Measurements from ENCODE around the gene ATP2C2. TPM values are rescaled to one million over a fixed set of nuclear protein-coding genes. Genes with fewer than 3 reads are reported as not detected.
"Not testable (repeated sequence)": the region's sequence is repeated elsewhere in the genome, so short reads cannot be mapped to it uniquely, and the experiment has no call there.

ATP2C2 gene
- polyA plus RNA-seq, 4 donors: 4.0 to 45.7 (median 15.6) TPM

GRCh38 chr16:84337236-84337635 is 31.1 kb upstream of the ATP2C2 start:
- peaks cover 0 to 11% of the 10 kb centered on the region in 2 donors for H3K9me3 ChIP-seq (ENCODE audit: control insufficient read depth in 2 of 2, insufficient read depth in 1 of 2, low read depth in 1 of 2, low read length in 1 of 2)
- not testable (repeated sequence) for H3K4me3 ChIP-seq (ENCODE audit: low read depth in 1 of 3, low read length in 3 of 3); FAIRE-seq; H3K4me1 ChIP-seq (ENCODE audit: control insufficient read depth in 3 of 3, insufficient read depth in 2 of 3, low read depth in 1 of 3, low read length in 2 of 3); DNase-seq; H3K36me3 ChIP-seq (ENCODE audit: control insufficient read depth in 3 of 3, insufficient read depth in 2 of 3, low read depth in 1 of 3, low read length in 3 of 3); H3K27me3 ChIP-seq (ENCODE audit: control insufficient read depth in 3 of 3, insufficient read depth in 3 of 3, low read length in 3 of 3); H3K27ac ChIP-seq (ENCODE audit: low read depth in 1 of 3, low read length in 2 of 3)

- H3K27ac ChIP-seq (ENCODE audit: low read depth in 1 of 3, low read length in 2 of 3): no peak overlapping the region
- no peaks in the 10 kb centered on the region for H3K36me3 ChIP-seq (ENCODE audit: control insufficient read depth in 3 of 3, insufficient read depth in 2 of 3, low read depth in 1 of 3, low read length in 3 of 3)
- no peak for FAIRE-seq
- H3K9me3 ChIP-seq (ENCODE audit: control insufficient read depth in 2 of 2, insufficient read depth in 1 of 2, low read depth in 1 of 2, low read length in 1 of 2): peaks cover 0 to 11% of the 10 kb centered on the region in 2 donors
- peaks cover 0 to 8% (median 4%) of the 10 kb centered on the region in 3 donors for H3K4me1 ChIP-seq (ENCODE audit: control insufficient read depth in 3 of 3, insufficient read depth in 2 of 3, low read depth in 1 of 3, low read length in 2 of 3)
- no peaks in the 10 kb centered on the region for H3K27me3 ChIP-seq (ENCODE audit: control insufficient read depth in 3 of 3, insufficient read depth in 3 of 3, low read length in 3 of 3)
- no peak overlapping the region for H3K4me3 ChIP-seq (ENCODE audit: low read depth in 1 of 3, low read length in 3 of 3)
- WGBS, 3 donors: 51 to 69% (median 55%) methylated on average over 4 to 5 of the region's 5 CpGs
- no peak for DNase-seq
Observed at GRCh38 chr16:84339311-84339710, 29.0 kb upstream of the ATP2C2 start.

- WGBS, 3 donors: 80 to 86% (median 85%) methylated on average over 9 of the region's 9 CpGs
- no peak for DNase-seq
Observed at GRCh38 chr16:84339766-84340165, 28.6 kb upstream of the ATP2C2 start.

GRCh38 chr16:84340325-84341040 is 27.9 kb upstream of the ATP2C2 start:
- Histone ChIP-seq H3K27me3 (ENCODE audit: control insufficient read depth in 3 of 3, insufficient read depth in 3 of 3, low read length in 3 of 3) (no peaks in the 10 kb centered on the region), H3K36me3 (ENCODE audit: control insufficient read depth in 3 of 3, insufficient read depth in 2 of 3, low read depth in 1 of 3, low read length in 3 of 3) (no peaks in the 10 kb centered on the region), H3K4me3 (ENCODE audit: low read depth in 1 of 3, low read length in 3 of 3) (no peak overlapping the region), H3K9me3 (ENCODE audit: control insufficient read depth in 2 of 2, insufficient read depth in 1 of 2, low read depth in 1 of 2, low read length in 1 of 2) (peaks cover 0 to 9% of the 10 kb centered on the region in 2 donors), H3K4me1 (ENCODE audit: control insufficient read depth in 3 of 3, insufficient read depth in 2 of 3, low read depth in 1 of 3, low read length in 2 of 3) (peaks cover 0 to 8% (median 4%) of the 10 kb centered on the region in 3 donors), H3K27ac (ENCODE audit: low read depth in 1 of 3, low read length in 2 of 3) (peak overlapping the region in 1 of 3 donors; percentile 14)
- 44 to 68% (median 54%) methylated on average over 17 to 18 of the region's 18 CpGs for WGBS, 3 donors
- DNase-seq (peak; percentile 79 to 84), FAIRE-seq (no peak)

More at GRCh38 chr16:84339766-84340165, 28.6 kb upstream of the ATP2C2 start:
- H3K4me3 ChIP-seq (ENCODE audit: low read depth in 1 of 3, low read length in 3 of 3): no peak overlapping the region
- no peak for FAIRE-seq
- H3K36me3 ChIP-seq (ENCODE audit: control insufficient read depth in 3 of 3, insufficient read depth in 2 of 3, low read depth in 1 of 3, low read length in 3 of 3): no peaks in the 10 kb centered on the region
- no peaks in the 10 kb centered on the region for H3K27me3 ChIP-seq (ENCODE audit: control insufficient read depth in 3 of 3, insufficient read depth in 3 of 3, low read length in 3 of 3)
- peaks cover 0 to 10% of the 10 kb centered on the region in 2 donors for H3K9me3 ChIP-seq (ENCODE audit: control insufficient read depth in 2 of 2, insufficient read depth in 1 of 2, low read depth in 1 of 2, low read length in 1 of 2)
- H3K4me1 ChIP-seq (ENCODE audit: control insufficient read depth in 3 of 3, insufficient read depth in 2 of 3, low read depth in 1 of 3, low read length in 2 of 3): peaks cover 0 to 8% (median 4%) of the 10 kb centered on the region in 3 donors
- H3K27ac ChIP-seq (ENCODE audit: low read depth in 1 of 3, low read length in 2 of 3): no peak overlapping the region

- Histone ChIP-seq H3K27ac (ENCODE audit: low read depth in 1 of 3, low read length in 2 of 3) (peak overlapping the region in 1 of 3 donors; percentile 41), H3K9me3 (ENCODE audit: control insufficient read depth in 2 of 2, insufficient read depth in 1 of 2, low read depth in 1 of 2, low read length in 1 of 2) (peaks cover 0 to 3% of the 10 kb centered on the region in 2 donors)
- WGBS, 3 donors: 33 to 73% (median 57%) methylated on average over 24 of the region's 24 CpGs
Observed at GRCh38 chr16:84341528-84342295, 26.6 kb upstream of the ATP2C2 start.

GRCh38 chr16:84343800-84344199 is 24.5 kb upstream of the ATP2C2 start:
- not testable (repeated sequence) for H3K36me3 ChIP-seq (ENCODE audit: control insufficient read depth in 3 of 3, insufficient read depth in 2 of 3, low read depth in 1 of 3, low read length in 3 of 3); H3K4me3 ChIP-seq (ENCODE audit: low read depth in 1 of 3, low read length in 3 of 3); H3K27ac ChIP-seq (ENCODE audit: low read depth in 1 of 3, low read length in 2 of 3); FAIRE-seq; H3K9me3 ChIP-seq (ENCODE audit: control insufficient read depth in 2 of 2, insufficient read depth in 1 of 2, low read depth in 1 of 2, low read length in 1 of 2); H3K27me3 ChIP-seq (ENCODE audit: control insufficient read depth in 3 of 3, insufficient read depth in 3 of 3, low read length in 3 of 3); H3K4me1 ChIP-seq (ENCODE audit: control insufficient read depth in 3 of 3, insufficient read depth in 2 of 3, low read depth in 1 of 3, low read length in 2 of 3); DNase-seq
- 86 to 93% (median 92%) methylated on average over 10 of the region's 10 CpGs for WGBS, 3 donors

More at GRCh38 chr16:84341528-84342295, 26.6 kb upstream of the ATP2C2 start:
- FAIRE-seq: no peak
- Histone ChIP-seq H3K36me3 (ENCODE audit: control insufficient read depth in 3 of 3, insufficient read depth in 2 of 3, low read depth in 1 of 3, low read length in 3 of 3) (no peaks in the 10 kb centered on the region), H3K4me3 (ENCODE audit: low read depth in 1 of 3, low read length in 3 of 3) (no peak overlapping the region), H3K27me3 (ENCODE audit: control insufficient read depth in 3 of 3, insufficient read depth in 3 of 3, low read length in 3 of 3) (no peaks in the 10 kb centered on the region), H3K4me1 (ENCODE audit: control insufficient read depth in 3 of 3, insufficient read depth in 2 of 3, low read depth in 1 of 3, low read length in 2 of 3) (peaks cover 0 to 8% (median 4%) of the 10 kb centered on the region in 3 donors)
- peak; percentile 63 to 85 for DNase-seq

GRCh38 chr16:84344781-84345180 is 23.6 kb upstream of the ATP2C2 start:
- no peak overlapping the region for H3K27ac ChIP-seq (ENCODE audit: low read depth in 1 of 3, low read length in 2 of 3)
- 82 to 86% (median 85%) methylated on average over 8 of the region's 8 CpGs for WGBS, 3 donors

GRCh38 chr16:84347161-84347560 is 21.2 kb upstream of the ATP2C2 start:
- no peaks in the 10 kb centered on the region for H3K27me3 ChIP-seq (ENCODE audit: control insufficient read depth in 3 of 3, insufficient read depth in 3 of 3, low read length in 3 of 3)
- FAIRE-seq: no peak
- whole genome bisulfite sequencing, 3 donors: 72 to 85% (median 83%) methylated on average over 9 of the region's 9 CpGs

More at GRCh38 chr16:84344781-84345180, 23.6 kb upstream of the ATP2C2 start:
- Histone ChIP-seq H3K4me1 (ENCODE audit: control insufficient read depth in 3 of 3, insufficient read depth in 2 of 3, low read depth in 1 of 3, low read length in 2 of 3) (peaks cover 0 to 11% (median 4%) of the 10 kb centered on the region in 3 donors), H3K9me3 (ENCODE audit: control insufficient read depth in 2 of 2, insufficient read depth in 1 of 2, low read depth in 1 of 2, low read length in 1 of 2) (no peaks in the 10 kb centered on the region), H3K4me3 (ENCODE audit: low read depth in 1 of 3, low read length in 3 of 3) (no peak overlapping the region), H3K36me3 (ENCODE audit: control insufficient read depth in 3 of 3, insufficient read depth in 2 of 3, low read depth in 1 of 3, low read length in 3 of 3) (no peaks in the 10 kb centered on the region), H3K27me3 (ENCODE audit: control insufficient read depth in 3 of 3, insufficient read depth in 3 of 3, low read length in 3 of 3) (no peaks in the 10 kb centered on the region)
- FAIRE-seq: no peak
- no peak for DNase-seq

More at GRCh38 chr16:84347161-84347560, 21.2 kb upstream of the ATP2C2 start:
- Histone ChIP-seq H3K36me3 (ENCODE audit: control insufficient read depth in 3 of 3, insufficient read depth in 2 of 3, low read depth in 1 of 3, low read length in 3 of 3) (no peaks in the 10 kb centered on the region), H3K27ac (ENCODE audit: low read depth in 1 of 3, low read length in 2 of 3) (no peak overlapping the region), H3K4me1 (ENCODE audit: control insufficient read depth in 3 of 3, insufficient read depth in 2 of 3, low read depth in 1 of 3, low read length in 2 of 3) (peaks cover 0 to 10% (median 0%) of the 10 kb centered on the region in 3 donors), H3K4me3 (ENCODE audit: low read depth in 1 of 3, low read length in 3 of 3) (no peak overlapping the region), H3K9me3 (ENCODE audit: control insufficient read depth in 2 of 2, insufficient read depth in 1 of 2, low read depth in 1 of 2, low read length in 1 of 2) (no peaks in the 10 kb centered on the region)
- no peak for DNase-seq

Data from small intestine (tissue), 7 donors.